ENCODE measurements around the gene AMDHD2.
"Not testable (repeated sequence)": the region's sequence is repeated elsewhere in the genome, so short reads cannot be mapped to it uniquely, and the experiment has no call there.

The AMDHD2 gene

DNA sequence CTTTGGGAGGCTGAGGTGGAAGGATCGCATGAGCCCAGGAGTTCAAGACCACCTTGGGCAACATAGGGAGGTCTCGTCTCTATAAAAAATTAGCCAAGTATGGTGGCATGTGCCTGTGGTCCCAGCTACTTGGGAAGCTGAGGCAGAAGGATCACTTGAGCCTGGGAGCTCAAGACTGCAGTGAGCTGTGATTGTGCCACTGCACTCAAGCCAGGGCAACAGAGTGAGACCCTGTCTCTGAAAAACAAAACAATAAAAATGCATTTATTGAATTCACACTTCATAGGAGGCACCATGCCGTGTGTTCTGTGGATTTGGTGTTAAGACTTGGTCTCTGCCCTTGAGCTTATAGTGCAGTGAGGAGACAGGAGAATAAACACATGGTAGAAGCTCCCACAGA lies 42.8 kb upstream of the AMDHD2 start:
- Histone ChIP-seq H3K9ac (ENCODE audit: insufficient read length, low read depth) (no peak overlapping the region), H3K9me3 (ENCODE audit: insufficient read depth, low read length) (no peaks in the 10 kb centered on the region), H3K4me1 (ENCODE audit: insufficient read depth, insufficient read length) (peaks cover 18% of the 10 kb centered on the region), H3K4me3 (ENCODE audit: insufficient read length, low read depth) (no peak overlapping the region), H3K36me3 (ENCODE audit: insufficient read depth, insufficient read length, low read length) (peaks cover 2% of the 10 kb centered on the region), H3K27me3 (ENCODE audit: insufficient read depth, insufficient read length) (peaks cover 22% of the 10 kb centered on the region)
- no peak for DNase-seq (ENCODE audit: low read depth, low spot score)
- TF ChIP-seq ZNF274 (IDR thresholded peaks at IDR 0.05; ENCODE audit: low read depth, low read length) (no peak), SUZ12 (IDR thresholded peaks at IDR 0.05; ENCODE audit: extremely low read depth, insufficient read depth, insufficient read length) (no peak), YY1 (IDR thresholded peaks at IDR 0.05; ENCODE audit: insufficient read depth, insufficient read length) (no peak)

DNA sequence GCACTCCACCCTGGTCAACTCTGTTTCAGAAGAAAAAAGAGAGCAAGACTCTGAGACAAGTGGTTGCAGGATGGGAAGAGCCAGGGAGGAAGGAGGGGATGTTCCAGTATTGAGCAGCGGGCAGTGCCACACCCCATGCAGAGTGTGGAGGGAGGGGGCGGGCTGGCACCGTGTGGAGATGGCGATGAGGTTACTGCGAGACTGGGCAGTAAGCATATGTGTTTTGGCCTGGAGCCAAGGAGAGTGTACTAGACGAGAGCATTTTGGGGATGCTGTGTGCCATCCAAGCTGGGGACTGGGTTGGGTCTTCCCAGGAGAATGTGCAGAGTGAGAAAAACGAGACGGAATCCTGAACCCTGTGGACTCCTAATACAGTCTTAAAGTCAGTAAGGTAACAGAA lies 41.9 kb upstream of the AMDHD2 start:
- Histone ChIP-seq H3K36me3 (ENCODE audit: insufficient read depth, insufficient read length, low read length) (peaks cover 2% of the 10 kb centered on the region), H3K27me3 (ENCODE audit: insufficient read depth, insufficient read length) (peaks cover 16% of the 10 kb centered on the region), H3K9ac (ENCODE audit: insufficient read length, low read depth) (no peak overlapping the region), H3K4me1 (ENCODE audit: insufficient read depth, insufficient read length) (peaks cover 8% of the 10 kb centered on the region), H3K9me3 (ENCODE audit: insufficient read depth, low read length) (no peaks in the 10 kb centered on the region), H3K4me3 (ENCODE audit: insufficient read length, low read depth) (no peak overlapping the region)
- no peak for TF ChIP-seq SUZ12 (IDR thresholded peaks at IDR 0.05; ENCODE audit: extremely low read depth, insufficient read depth, insufficient read length)
- no peak for DNase-seq (ENCODE audit: low read depth, low spot score)

DNA sequence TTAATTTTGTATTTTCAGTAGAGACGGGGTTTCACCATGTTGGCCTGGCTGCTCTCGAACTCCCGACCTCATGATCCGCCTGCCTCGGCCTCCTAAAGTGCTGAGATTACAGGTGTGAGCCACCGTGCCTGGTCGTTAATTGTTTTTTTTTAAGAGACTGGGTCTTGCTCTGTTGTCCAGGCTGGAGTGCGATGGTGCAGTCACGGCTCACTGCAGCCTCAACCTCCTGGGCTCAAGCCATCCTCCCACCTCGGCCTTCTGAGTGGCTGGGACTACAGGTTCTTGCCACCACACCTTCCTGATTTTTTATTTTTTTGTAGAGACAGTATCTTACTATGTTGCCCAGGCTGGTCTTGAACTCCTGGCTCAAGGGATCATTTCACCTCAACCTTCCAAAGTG lies 40.2 kb upstream of the AMDHD2 start:
- peaks cover 16% of the 10 kb centered on the region for H3K27me3 ChIP-seq (ENCODE audit: insufficient read depth, insufficient read length)
- peaks cover 12% of the 10 kb centered on the region for H3K4me1 ChIP-seq (ENCODE audit: insufficient read depth, insufficient read length)

DNA sequence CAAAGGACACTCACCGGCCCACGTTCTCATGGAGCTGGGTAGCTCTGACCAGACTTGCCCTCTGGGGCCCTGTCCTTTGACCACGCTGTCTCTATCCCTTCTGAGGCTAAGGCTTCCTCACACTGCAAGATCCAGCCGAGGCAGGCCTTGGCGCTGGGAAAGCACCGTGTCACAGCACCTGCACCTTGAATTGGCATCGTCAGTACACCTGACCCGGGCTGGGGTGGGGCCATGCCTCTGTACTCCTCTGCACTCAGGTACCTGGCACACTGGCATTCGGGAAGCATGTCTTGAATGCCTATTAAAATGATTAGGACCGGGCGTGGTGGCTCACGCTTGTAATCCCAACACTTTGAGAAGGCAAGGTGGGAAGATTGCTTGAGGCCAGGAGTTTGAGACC lies 39.2 kb upstream of the AMDHD2 start:
- Histone ChIP-seq H3K4me3 (ENCODE audit: insufficient read length, low read depth) (no peak overlapping the region), H3K4me1 (ENCODE audit: insufficient read depth, insufficient read length) (peaks cover 8% of the 10 kb centered on the region), H3K36me3 (ENCODE audit: insufficient read depth, insufficient read length, low read length) (peaks cover 2% of the 10 kb centered on the region), H3K27me3 (ENCODE audit: insufficient read depth, insufficient read length) (peaks cover 11% of the 10 kb centered on the region), H3K9ac (ENCODE audit: insufficient read length, low read depth) (no peak overlapping the region), H3K9me3 (ENCODE audit: insufficient read depth, low read length) (no peaks in the 10 kb centered on the region)
- TF ChIP-seq ZNF274 (IDR thresholded peaks at IDR 0.05; ENCODE audit: low read depth, low read length) (no peak), YY1 (IDR thresholded peaks at IDR 0.05; ENCODE audit: insufficient read depth, insufficient read length) (no peak), SUZ12 (IDR thresholded peaks at IDR 0.05; ENCODE audit: extremely low read depth, insufficient read depth, insufficient read length) (no peak)
- DNase-seq (ENCODE audit: low read depth, low spot score): no peak

More for the DNA sequence above, 40.2 kb upstream of the AMDHD2 start:
- not testable (repeated sequence) for DNase-seq (ENCODE audit: low read depth, low spot score); H3K36me3 ChIP-seq (ENCODE audit: insufficient read depth, insufficient read length, low read length); H3K4me3 ChIP-seq (ENCODE audit: insufficient read length, low read depth); H3K9ac ChIP-seq (ENCODE audit: insufficient read length, low read depth); H3K9me3 ChIP-seq (ENCODE audit: insufficient read depth, low read length)

DNA sequence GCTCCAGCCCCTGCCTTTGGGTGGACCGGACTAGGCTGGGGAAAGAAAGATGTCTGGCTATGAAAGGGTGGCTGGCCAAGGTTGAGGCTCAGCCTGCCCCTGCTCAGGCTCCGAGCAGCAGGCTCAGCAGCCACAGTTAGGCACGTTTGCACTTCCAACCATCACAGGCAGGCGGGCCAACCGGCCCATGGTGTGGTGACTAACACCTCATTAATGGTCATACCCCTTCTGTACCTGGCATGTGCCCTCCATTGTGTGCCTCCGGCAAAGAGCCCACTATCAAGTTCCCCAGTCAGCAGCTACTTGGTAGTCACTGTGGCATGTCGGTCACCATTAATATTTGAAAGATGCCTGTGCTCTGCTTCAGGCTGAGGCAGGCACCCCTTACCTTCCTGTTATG lies 38.5 kb upstream of the AMDHD2 start:
- Histone ChIP-seq H3K9me3 (ENCODE audit: insufficient read depth, low read length) (no peaks in the 10 kb centered on the region), H3K9ac (ENCODE audit: insufficient read length, low read depth) (no peak overlapping the region), H3K4me3 (ENCODE audit: insufficient read length, low read depth) (no peak overlapping the region), H3K36me3 (ENCODE audit: insufficient read depth, insufficient read length, low read length) (peaks cover 2% of the 10 kb centered on the region), H3K27me3 (ENCODE audit: insufficient read depth, insufficient read length) (peaks cover 4% of the 10 kb centered on the region), H3K4me1 (ENCODE audit: insufficient read depth, insufficient read length) (peaks cover 5% of the 10 kb centered on the region)
- TF ChIP-seq SUZ12 (IDR thresholded peaks at IDR 0.05; ENCODE audit: extremely low read depth, insufficient read depth, insufficient read length): no peak
- no peak for TF ChIP-seq ZNF274 (IDR thresholded peaks at IDR 0.05; ENCODE audit: low read depth, low read length)
- TF ChIP-seq YY1 (IDR thresholded peaks at IDR 0.05; ENCODE audit: insufficient read depth, insufficient read length): no peak
- DNase-seq (ENCODE audit: low read depth, low spot score): no peak

DNA sequence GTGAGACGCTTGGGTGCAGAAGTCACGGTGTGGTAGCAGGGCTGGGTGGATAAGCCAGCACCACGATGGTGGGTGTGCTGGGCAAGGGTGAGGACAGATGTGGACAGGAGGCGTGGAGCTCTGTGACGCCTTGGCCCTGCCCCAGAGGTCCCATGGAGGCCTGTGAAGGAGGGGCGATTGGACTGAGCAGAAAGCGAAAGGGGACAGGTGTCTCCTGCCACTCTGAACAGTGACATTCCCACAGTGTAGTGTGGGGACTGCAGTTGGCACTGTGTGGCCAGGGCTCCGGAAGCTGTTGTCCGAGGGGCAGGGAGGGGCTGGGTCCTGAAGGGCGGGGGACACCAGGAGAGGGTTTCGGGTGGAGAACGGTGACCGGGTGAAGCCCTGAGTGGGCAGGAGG lies 37.9 kb upstream of the AMDHD2 start:
- peaks cover 7% of the 10 kb centered on the region for H3K4me1 ChIP-seq (ENCODE audit: insufficient read depth, insufficient read length)
- H3K27me3 ChIP-seq (ENCODE audit: insufficient read depth, insufficient read length): no peaks in the 10 kb centered on the region
- TF ChIP-seq ZNF274 (IDR thresholded peaks at IDR 0.05; ENCODE audit: low read depth, low read length): no peak
- TF ChIP-seq SUZ12 (IDR thresholded peaks at IDR 0.05; ENCODE audit: extremely low read depth, insufficient read depth, insufficient read length): no peak
- TF ChIP-seq YY1 (IDR thresholded peaks at IDR 0.05; ENCODE audit: insufficient read depth, insufficient read length): no peak
- no peak for DNase-seq (ENCODE audit: low read depth, low spot score)
- H3K36me3 ChIP-seq (ENCODE audit: insufficient read depth, insufficient read length, low read length): peaks cover 2% of the 10 kb centered on the region
- no peaks in the 10 kb centered on the region for H3K9me3 ChIP-seq (ENCODE audit: insufficient read depth, low read length)
- no peak overlapping the region for H3K4me3 ChIP-seq (ENCODE audit: insufficient read length, low read depth)
- H3K9ac ChIP-seq (ENCODE audit: insufficient read length, low read depth): no peak overlapping the region

DNA sequence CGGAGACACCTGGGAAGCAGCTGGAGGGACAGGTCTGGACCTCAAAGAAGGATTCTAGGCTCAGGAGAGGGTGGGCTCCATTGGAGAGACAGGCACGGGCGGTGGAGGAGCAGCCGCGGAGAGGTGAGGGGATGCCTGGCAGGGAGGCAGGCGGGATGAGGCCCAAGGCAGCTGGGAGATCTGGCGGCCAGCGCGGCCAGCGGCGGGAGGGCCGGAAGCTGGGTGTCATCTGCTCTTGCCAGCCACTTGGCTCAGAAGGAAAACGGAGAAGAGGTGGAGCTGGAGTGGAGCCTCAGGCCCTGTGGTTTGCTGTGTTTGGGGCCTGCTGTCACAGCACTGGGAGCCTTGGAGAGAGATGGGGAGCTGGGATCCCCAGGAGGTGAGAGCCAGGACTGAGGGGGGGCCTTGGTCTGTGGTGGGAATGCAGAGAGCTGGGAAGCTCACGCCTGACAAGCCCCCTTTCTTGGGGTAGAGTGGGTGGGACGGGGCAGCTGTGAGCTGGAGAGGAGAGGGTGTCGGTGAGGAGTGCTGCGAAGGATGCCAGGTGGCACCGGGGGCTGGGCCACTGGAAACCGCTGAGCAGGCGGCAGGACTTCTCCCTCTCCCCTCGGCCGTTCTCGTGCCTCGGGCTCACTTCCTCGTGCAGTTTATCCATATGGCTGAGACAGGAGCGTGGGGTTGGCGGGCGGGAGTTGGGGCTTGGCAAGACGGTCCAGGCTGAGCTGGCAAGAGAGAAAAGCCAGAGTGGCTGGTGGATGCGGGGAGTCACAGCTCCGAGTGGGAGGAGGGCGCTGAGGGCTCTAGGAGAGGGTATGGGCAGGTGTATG lies 37.2 kb upstream of the AMDHD2 start:
- DNase-seq (ENCODE audit: low read depth, low spot score): no peak
- Histone ChIP-seq H3K36me3 (ENCODE audit: insufficient read depth, insufficient read length, low read length) (peaks cover 2% of the 10 kb centered on the region), H3K4me1 (ENCODE audit: insufficient read depth, insufficient read length) (peaks cover 12% of the 10 kb centered on the region), H3K4me3 (ENCODE audit: insufficient read length, low read depth) (no peak overlapping the region), H3K27me3 (ENCODE audit: insufficient read depth, insufficient read length) (no peaks in the 10 kb centered on the region), H3K9me3 (ENCODE audit: insufficient read depth, low read length) (no peaks in the 10 kb centered on the region), H3K9ac (ENCODE audit: insufficient read length, low read depth) (no peak overlapping the region)
- TF ChIP-seq YY1 (IDR thresholded peaks at IDR 0.05; ENCODE audit: insufficient read depth, insufficient read length): no peak
- TF ChIP-seq SUZ12 (IDR thresholded peaks at IDR 0.05; ENCODE audit: extremely low read depth, insufficient read depth, insufficient read length): no peak
- TF ChIP-seq ZNF274 (IDR thresholded peaks at IDR 0.05; ENCODE audit: low read depth, low read length): no peak
